GM18505 (cell line): Measurements from ENCODE around the gene SERINC2.
A peak's percentile ranks its signal among the peaks of the same experiment; 100 is the strongest.

ENCODE experiments used
- ATAC-seq: cut with Tn5 transposase; IDR thresholded peaks from one replicate; pipeline ENCODE4 v1.9.1; 2021; ENCODE audit not compliant: unreplicated experiment
- POLR2A ChIP-seq: IDR thresholded peaks from 4 replicates; pipeline ENCODE4 v1.6.1; 2011; ENCODE audit warnings: borderline replicate concordance; ENCODE audit not compliant: insufficient read depth, insufficient read length; ENCODE audit errors: extremely low read depth

SERINC2 gene

GRCh38 chr1:31416101-31416736 lies 3.2 kb downstream of the SERINC2 start:
- TF ChIP-seq POLR2A = no peak
- ATAC-seq = no peak

- no peak for TF ChIP-seq POLR2A
- ATAC-seq = no peak
Measured at GRCh38 chr1:31417148-31417547, 4.1 kb downstream of the SERINC2 start.

GRCh38 chr1:31418626-31419323 lies 5.8 kb downstream of the SERINC2 start:
- TF ChIP-seq POLR2A = no peak
- no peak for ATAC-seq

- no peak for ATAC-seq
- no peak for TF ChIP-seq POLR2A
Measured at GRCh38 chr1:31420716-31421115, 7.7 kb downstream of the SERINC2 start.

- no peak for ATAC-seq
- TF ChIP-seq POLR2A = no peak
Measured at GRCh38 chr1:31421371-31422040, 8.5 kb downstream of the SERINC2 start.

GRCh38 chr1:31422505-31423319 lies 9.7 kb downstream of the SERINC2 start:
- ATAC-seq = peak; percentile 36
- TF ChIP-seq POLR2A = no peak

GRCh38 chr1:31423418-31423947 lies 10.5 kb downstream of the SERINC2 start:
- no peak for TF ChIP-seq POLR2A
- ATAC-seq = peak; percentile 69

GRCh38 chr1:31424568-31424967 lies 11.6 kb downstream of the SERINC2 start:
- TF ChIP-seq POLR2A = no peak

GRCh38 chr1:31425301-31426081 lies 12.5 kb downstream of the SERINC2 start:
- ATAC-seq = no peak
- no peak for TF ChIP-seq POLR2A

More at GRCh38 chr1:31424568-31424967, 11.6 kb downstream of the SERINC2 start:
- ATAC-seq = no peak

- no peak for ATAC-seq
- no peak for TF ChIP-seq POLR2A
Measured at GRCh38 chr1:31426249-31426922, 13.4 kb downstream of the SERINC2 start.

GRCh38 chr1:31427322-31427721 lies 14.3 kb downstream of the SERINC2 start:
- TF ChIP-seq POLR2A = no peak

GRCh38 chr1:31428436-31429221 lies 15.6 kb downstream of the SERINC2 start:
- no peak for ATAC-seq

More at GRCh38 chr1:31427322-31427721, 14.3 kb downstream of the SERINC2 start:
- no peak for ATAC-seq

More at GRCh38 chr1:31428436-31429221, 15.6 kb downstream of the SERINC2 start:
- TF ChIP-seq POLR2A = no peak
